Activated CD4-positive, alpha-beta T cell treated with anti-CD3 and anti-CD28 coated beads, Interleukin-2, amount 50 U/mL, for 1 hour (primary cell): ENCODE measurements around the gene TNK2.
"Not testable (repeated sequence)": the region's sequence is repeated elsewhere in the genome, so short reads cannot be mapped to it uniquely, and the experiment has no call there.

Experiments used
- DNase-seq: peaks from one replicate; pipeline ENCODE4 v3.0.0-alpha.2; 2020

Gene TNK2

DNA sequence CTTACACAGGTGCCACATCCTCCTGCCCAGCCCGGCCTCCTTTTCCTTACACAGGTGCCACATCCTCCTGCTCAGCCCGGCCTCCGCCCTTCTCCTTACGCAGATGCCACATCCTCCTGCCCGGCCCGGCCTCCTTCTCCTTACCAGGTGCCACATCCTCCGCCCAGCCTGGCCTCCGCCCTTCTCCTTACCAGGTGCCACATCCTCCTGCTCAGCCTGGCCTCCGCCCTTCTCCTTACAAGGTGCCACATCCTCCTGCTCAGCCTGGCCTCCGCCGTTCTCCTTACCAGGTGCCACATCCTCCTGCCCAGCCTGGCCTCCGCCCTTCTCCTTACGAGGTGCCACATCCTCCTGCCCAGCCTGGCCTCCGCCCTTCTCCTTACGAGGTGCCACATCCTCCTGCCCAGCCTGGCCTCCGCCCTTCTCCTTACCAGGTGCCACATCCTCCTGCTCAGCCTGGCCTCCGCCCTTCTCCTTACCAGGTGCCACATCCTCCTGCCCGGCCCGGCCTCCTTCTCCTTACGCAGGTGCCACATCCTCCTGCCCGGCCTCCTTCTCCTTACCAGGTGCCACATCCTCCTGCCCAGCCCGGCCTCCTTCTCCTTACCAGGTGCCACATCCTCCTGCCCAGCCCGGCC is 92.0 kb downstream of the TNK2 start:
- not testable (repeated sequence) for DNase-seq

DNA sequence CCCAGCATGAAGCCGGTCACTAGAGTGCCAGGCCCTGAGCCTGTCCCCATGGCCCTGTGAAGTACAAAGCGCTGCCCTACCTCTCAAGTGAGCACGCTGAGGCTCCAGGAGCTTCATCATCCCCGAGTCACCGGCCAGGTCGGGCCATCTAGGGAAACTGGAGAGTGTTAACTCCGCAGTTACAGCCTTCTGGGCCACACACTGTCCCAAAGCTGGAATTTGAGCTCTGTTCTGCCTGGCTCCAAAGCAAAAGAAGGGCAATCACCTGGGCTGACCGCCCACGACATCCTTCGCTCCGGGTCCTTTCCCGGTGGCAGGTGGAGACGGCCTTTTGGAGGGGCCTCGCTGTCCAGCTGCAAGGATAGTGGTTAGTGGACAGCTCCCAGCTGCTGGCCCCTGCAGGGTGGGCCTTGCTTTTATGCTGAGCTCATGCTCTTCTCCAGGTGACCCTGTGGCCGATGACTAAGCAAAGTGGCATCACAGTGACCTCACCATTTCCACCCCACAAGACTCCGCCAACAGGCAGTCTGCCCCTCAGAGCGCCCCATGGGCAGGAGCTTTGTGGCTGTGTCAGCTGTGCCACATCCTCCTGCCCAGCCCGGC is 93.1 kb downstream of the TNK2 start:
- no peak for DNase-seq

DNA sequence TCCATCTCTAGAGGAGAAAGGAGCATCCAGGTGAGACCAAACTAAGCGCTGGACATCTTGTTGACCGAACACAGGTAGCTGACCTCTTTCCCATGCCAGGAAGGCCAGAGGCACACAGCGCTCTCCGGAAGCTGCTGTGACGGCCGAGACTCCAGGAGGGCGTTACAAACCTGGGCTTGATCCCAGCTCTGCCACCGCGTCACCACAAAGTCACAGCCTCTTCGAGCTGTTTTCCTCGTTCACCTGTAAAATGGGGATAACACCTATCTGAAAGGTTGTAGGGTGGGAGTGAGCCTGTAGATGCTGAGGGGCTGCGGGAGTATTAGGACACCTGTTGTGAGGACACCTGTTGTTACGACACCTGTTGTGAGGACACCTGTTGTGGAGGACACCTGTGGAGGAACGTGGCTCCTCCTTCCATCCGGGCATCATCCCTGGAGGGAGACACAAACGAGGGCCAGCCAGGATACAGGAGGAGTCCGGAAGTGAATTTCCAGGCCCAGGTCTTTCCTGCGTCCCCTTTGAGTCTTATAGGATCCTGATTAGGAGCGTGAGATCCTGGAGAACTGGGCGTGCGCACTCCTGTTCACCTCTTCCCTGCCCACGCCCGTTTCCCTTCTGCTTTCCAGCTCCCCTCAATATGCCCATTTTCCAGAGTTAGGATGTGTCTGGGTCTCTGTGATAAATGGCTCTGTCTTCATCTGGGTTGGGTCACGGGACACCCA is 94.3 kb downstream of the TNK2 start:
- no peak for DNase-seq
